K562 (cell line): ENCODE results near the gene SGMS1. TPM values are rescaled to one million over a fixed set of nuclear protein-coding genes. Genes with fewer than 3 reads are reported as not detected.
A peak's percentile ranks its signal among the peaks of the same experiment; 100 is the strongest.

Source experiments
- CC2D1A ChIP-seq: fragments of 450-650 bp; IDR thresholded peaks from 2 replicates; pipeline ENCODE4 v1.6.1; 2017; ENCODE audit warnings: mild to moderate bottlenecking
- EP300 ChIP-seq: IDR thresholded peaks from 2 replicates; pipeline ENCODE4 v1.6.1; 2012; ENCODE audit warnings: low read length, improper control_type of control experiment
- FOXP1 ChIP-seq: sonication (generic); formaldehyde crosslinking; IDR thresholded peaks from 2 replicates; pipeline ENCODE4 v1.8.0; 2022; ENCODE audit warnings: mild to moderate bottlenecking, missing genetic modification reagents
- GABPA ChIP-seq: fragments of 200-800 bp; sonication (Bioruptor generic); conservative IDR thresholded peaks from 2 replicates; pipeline ENCODE4 v1.6.1; 2016; ENCODE audit warnings: low read depth, missing genetic modification characterization, missing compliant biosample characterization
- MAZ ChIP-seq, 2 experiments: fragments of 450-650 bp in 1 of 2; sonication (generic) in 1 of 2; formaldehyde crosslinking; IDR thresholded peaks in 1 of 2; conservative IDR thresholded peaks in 1 of 2; 2 replicates each; pipeline versions ENCODE4 v1.4.0 to v1.5.0; 2020; ENCODE audit warnings: mild to moderate bottlenecking in 1 of 2, missing genetic modification reagents in 1 of 2
- SPI1 ChIP-seq: IDR thresholded peaks from 2 replicates; pipeline ENCODE4 v1.6.1; 2011; ENCODE audit warnings: low read depth, low read length, control low read depth, borderline replicate concordance
- ZNF644 ChIP-seq: fragments of 200-800 bp; sonication (Bioruptor generic); IDR thresholded peaks from 2 replicates; pipeline ENCODE4 v1.6.1; 2016; ENCODE audit warnings: low read depth, missing genetic modification characterization, missing compliant biosample characterization
- ZNF830 ChIP-seq: fragments of 250-450 bp; sonication (Bioruptor Pico); IDR thresholded peaks from 2 replicates; pipeline ENCODE4 v1.5.0; 2021; ENCODE audit warnings: mild to moderate bottlenecking
- polyA plus RNA-seq, 8 experiments: library from polyadenylated mRNA; depleted of rRNA in 4 of 8; stranded (reverse) in 5 of 8; unstranded in 3 of 8; fragments of >200 nt; fragmentation: Nextera tagmentation in 2 of 8; fragmentation: Illumina TruSeq in 1 of 8; extraction: Ambion mirVana in 2 of 8; extraction: Trizol in 1 of 8; gene quantifications; 2 replicates each; pipeline versions ENCODE4 v1.2.1 to v1.2.3, GENCODE V29; 2011 to 2014; ENCODE audit warnings: inconsistent platforms in 1 of 8, missing spikeins in 1 of 8
- total RNA-seq, 7 experiments: library from RNA; depleted of rRNA in 6 of 7; stranded (reverse); fragments of >200 nt in 6 of 7; fragmentation: Illumina TruSeq in 2 of 7; extraction: Trizol in 2 of 7; gene quantifications; 2 replicates each; pipeline versions ENCODE4 v1.2.1 to v1.2.3, GENCODE V29; 2011 to 2021; ENCODE audit warnings: low replicate concordance in 1 of 7
- TF ChIP-seq, protein P1 (sequence below): fragments of 450-650 bp; IDR thresholded peaks from 2 replicates; pipeline ENCODE4 v1.6.1; 2016; ENCODE audit warnings: low read depth
- TF ChIP-seq, protein P2 (sequence below): fragments of 450-650 bp; IDR thresholded peaks from 2 replicates; pipeline ENCODE4 v1.6.1; 2016; ENCODE audit warnings: antibody characterized with exemption
- TF ChIP-seq, protein P3 (sequence below): fragments of 150-350 bp; conservative IDR thresholded peaks from 2 replicates; pipeline ENCODE4 v1.6.1; 2014; ENCODE audit warnings: low read length
- TF ChIP-seq, protein P4 (sequence below): IDR thresholded peaks from 2 replicates; pipeline ENCODE4 v1.6.1; 2012; ENCODE audit warnings: low read depth, low read length, improper control_type of control experiment, borderline replicate concordance

SGMS1 gene
- total and polyA plus RNA-seq, 9 of the 15 experiments (the other 6 are each of a cell fraction or from before 2014, with no cell fraction given) = 22.6 to 232 (median 82.2) TPM

DNA sequence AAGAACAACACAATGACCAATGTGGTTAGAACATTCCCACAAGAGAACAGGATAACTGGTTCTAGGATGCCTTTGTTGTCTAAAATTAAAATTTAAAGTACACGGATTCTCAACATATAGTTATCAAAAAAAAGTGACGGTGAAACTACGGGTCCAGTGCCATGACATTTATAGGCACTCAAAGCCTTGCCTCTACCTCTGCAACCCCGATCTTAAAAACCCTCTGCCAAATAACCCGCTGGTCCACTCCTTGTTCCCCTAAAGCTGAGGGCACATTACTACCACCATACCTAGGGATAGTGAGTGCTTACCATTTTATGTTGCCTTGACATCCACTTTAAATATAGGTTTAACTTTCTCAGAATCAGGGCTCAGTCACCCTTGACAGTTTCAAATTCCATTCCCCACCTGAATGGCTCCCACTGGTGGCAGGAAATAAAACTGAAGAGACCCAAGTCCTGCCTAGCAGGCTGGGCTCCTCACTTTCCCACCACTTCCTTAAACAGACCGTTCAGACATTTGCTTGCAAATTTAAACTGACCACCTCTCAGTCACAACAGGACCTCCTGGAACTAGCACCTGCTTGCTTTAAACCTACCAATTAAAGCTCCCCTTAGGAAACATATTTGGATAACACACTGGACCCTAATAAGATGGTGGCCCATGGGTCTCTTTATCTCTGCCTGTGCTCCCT is 202.6 kb downstream of the SGMS1 start (continued):
- TF ChIP-seq, protein P1, sequence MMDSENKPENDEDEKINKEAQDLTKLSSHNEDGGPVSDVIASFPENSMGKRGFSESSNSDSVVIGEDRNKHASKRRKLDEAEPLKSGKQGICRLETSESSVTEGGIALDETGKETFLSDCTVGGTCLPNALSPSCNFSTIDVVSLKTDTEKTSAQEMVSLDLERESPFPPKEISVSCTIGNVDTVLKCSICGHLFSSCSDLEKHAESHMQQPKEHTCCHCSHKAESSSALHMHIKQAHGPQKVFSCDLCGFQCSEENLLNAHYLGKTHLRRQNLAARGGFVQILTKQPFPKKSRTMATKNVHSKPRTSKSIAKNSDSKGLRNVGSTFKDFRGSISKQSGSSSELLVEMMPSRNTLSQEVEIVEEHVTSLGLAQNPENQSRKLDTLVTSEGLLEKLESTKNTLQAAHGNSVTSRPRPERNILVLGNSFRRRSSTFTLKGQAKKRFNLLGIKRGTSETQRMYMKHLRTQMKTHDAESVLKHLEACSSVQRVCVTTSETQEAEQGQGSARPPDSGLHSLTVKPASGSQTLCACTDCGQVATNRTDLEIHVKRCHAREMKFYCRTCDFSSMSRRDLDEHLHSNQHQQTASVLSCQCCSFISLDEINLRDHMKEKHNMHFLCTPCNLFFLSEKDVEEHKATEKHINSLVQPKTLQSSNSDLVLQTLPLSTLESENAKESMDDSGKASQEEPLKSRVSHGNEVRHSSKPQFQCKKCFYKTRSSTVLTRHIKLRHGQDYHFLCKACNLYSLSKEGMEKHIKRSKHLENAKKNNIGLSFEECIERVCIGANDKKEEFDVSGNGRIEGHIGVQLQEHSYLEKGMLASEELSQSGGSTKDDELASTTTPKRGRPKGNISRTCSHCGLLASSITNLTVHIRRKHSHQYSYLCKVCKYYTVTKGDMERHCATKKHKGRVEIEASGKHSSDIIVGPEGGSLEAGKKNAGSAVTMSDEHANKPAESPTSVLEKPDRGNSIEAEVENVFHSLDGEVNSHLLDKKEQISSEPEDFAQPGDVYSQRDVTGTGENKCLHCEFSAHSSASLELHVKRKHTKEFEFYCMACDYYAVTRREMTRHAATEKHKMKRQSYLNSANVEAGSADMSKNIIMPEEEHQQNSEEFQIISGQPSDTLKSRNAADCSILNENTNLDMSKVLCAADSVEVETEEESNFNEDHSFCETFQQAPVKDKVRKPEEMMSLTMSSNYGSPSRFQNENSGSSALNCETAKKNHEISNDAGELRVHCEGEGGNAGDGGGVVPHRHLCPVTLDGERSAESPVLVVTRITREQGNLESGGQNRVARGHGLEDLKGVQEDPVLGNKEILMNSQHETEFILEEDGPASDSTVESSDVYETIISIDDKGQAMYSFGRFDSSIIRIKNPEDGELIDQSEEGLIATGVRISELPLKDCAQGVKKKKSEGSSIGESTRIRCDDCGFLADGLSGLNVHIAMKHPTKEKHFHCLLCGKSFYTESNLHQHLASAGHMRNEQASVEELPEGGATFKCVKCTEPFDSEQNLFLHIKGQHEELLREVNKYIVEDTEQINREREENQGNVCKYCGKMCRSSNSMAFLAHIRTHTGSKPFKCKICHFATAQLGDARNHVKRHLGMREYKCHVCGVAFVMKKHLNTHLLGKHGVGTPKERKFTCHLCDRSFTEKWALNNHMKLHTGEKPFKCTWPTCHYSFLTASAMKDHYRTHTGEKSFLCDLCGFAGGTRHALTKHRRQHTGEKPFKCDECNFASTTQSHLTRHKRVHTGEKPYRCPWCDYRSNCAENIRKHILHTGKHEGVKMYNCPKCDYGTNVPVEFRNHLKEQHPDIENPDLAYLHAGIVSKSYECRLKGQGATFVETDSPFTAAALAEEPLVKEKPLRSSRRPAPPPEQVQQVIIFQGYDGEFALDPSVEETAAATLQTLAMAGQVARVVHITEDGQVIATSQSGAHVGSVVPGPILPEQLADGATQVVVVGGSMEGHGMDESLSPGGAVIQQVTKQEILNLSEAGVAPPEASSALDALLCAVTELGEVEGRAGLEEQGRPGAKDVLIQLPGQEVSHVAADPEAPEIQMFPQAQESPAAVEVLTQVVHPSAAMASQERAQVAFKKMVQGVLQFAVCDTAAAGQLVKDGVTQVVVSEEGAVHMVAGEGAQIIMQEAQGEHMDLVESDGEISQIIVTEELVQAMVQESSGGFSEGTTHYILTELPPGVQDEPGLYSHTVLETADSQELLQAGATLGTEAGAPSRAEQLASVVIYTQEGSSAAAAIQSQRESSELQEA = peak; percentile 71
- TF ChIP-seq ZNF644 = no peak
- peak; percentile 93 for TF ChIP-seq SPI1
- TF ChIP-seq, protein P2, sequence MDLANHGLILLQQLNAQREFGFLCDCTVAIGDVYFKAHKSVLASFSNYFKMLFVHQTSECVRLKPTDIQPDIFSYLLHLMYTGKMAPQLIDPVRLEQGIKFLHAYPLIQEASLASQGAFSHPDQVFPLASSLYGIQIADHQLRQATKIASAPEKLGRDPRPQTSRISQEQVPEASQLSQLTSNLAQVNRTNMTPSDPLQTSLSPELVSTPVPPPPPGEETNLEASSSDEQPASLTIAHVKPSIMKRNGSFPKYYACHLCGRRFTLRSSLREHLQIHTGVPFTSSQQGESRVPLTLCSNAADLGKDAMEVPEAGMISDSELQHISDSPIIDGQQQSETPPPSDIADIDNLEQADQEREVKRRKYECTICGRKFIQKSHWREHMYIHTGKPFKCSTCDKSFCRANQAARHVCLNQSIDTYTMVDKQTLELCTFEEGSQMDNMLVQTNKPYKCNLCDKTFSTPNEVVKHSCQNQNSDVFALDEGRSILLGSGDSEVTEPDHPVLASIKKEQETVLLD = no peak
- no peak for TF ChIP-seq ZNF830
- TF ChIP-seq CC2D1A = peak; percentile 74; the same call in 1 of the 2 replicates
- TF ChIP-seq, protein P3, sequence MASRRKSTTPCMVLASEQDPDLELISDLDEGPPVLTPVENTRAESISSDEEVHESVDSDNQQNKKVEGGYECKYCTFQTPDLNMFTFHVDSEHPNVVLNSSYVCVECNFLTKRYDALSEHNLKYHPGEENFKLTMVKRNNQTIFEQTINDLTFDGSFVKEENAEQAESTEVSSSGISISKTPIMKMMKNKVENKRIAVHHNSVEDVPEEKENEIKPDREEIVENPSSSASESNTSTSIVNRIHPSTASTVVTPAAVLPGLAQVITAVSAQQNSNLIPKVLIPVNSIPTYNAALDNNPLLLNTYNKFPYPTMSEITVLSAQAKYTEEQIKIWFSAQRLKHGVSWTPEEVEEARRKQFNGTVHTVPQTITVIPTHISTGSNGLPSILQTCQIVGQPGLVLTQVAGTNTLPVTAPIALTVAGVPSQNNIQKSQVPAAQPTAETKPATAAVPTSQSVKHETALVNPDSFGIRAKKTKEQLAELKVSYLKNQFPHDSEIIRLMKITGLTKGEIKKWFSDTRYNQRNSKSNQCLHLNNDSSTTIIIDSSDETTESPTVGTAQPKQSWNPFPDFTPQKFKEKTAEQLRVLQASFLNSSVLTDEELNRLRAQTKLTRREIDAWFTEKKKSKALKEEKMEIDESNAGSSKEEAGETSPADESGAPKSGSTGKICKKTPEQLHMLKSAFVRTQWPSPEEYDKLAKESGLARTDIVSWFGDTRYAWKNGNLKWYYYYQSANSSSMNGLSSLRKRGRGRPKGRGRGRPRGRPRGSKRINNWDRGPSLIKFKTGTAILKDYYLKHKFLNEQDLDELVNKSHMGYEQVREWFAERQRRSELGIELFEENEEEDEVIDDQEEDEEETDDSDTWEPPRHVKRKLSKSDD = no peak
- 0 out of 2 replicates have a peak, but pooled peaks have one; percentile 51 for TF ChIP-seq FOXP1
- TF ChIP-seq MAZ (CRISPR knock-in tag; conservative IDR thresholded peaks at IDR 0.05 in 1 of 2, IDR thresholded peaks at IDR 0.05 in 1 of 2) = peak in 1 of 2 experiments; percentile 60; a peak in 2 of 4 replicates
- TF ChIP-seq, protein P4, sequence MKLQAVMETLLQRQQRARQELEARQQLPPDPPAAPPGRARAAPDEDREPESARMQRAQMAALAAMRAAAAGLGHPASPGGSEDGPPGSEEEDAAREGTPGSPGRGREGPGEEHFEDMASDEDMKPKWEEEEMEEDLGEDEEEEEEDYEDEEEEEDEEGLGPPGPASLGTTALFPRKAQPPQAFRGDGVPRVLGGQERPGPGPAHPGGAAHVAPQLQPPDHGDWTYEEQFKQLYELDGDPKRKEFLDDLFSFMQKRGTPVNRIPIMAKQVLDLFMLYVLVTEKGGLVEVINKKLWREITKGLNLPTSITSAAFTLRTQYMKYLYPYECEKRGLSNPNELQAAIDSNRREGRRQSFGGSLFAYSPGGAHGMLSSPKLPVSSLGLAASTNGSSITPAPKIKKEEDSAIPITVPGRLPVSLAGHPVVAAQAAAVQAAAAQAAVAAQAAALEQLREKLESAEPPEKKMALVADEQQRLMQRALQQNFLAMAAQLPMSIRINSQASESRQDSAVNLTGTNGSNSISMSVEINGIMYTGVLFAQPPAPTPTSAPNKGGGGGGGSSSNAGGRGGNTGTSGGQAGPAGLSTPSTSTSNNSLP = 0 out of 2 replicates have a peak, but pooled peaks have one; percentile 24
- 0 out of 2 replicates have a peak, but pooled peaks have one; percentile 18 for TF ChIP-seq EP300
- no peak for TF ChIP-seq GABPA (tag)
